HG03097 (cell line): ENCODE results near the gene SEMA4G.

Experiments used
- ATAC-seq: cut with Tn5 transposase; IDR thresholded peaks from one replicate; pipeline ENCODE4 v1.9.1; 2021; ENCODE audit not compliant: unreplicated experiment, low FRiP score

The SEMA4G gene

GRCh38 chr10:100969187-100970075 lies at the start of gene SEMA4G:
SEMA4G (plus strand) TSS chr10:100969504; CDS start chr10:100972913, 3,409 bp downstream.
- ATAC-seq: no peak

GRCh38 chr10:100923580-100923979 lies 45.7 kb upstream of the SEMA4G start:
- no peak for ATAC-seq

GRCh38 chr10:100927266-100927665 lies 42.0 kb upstream of the SEMA4G start:
- no peak for ATAC-seq

GRCh38 chr10:100928039-100928438 lies 41.3 kb upstream of the SEMA4G start:
- ATAC-seq: no peak

GRCh38 chr10:100930368-100930767 lies 38.9 kb upstream of the SEMA4G start:
- ATAC-seq: no peak

- ATAC-seq: no peak
These were observed 35.1 kb upstream of the SEMA4G start for GRCh38 chr10:100934084-100934659.

- no peak for ATAC-seq
These were observed 29.4 kb upstream of the SEMA4G start for GRCh38 chr10:100939763-100940344.

GRCh38 chr10:100942229-100942628 lies 27.1 kb upstream of the SEMA4G start:
- no peak for ATAC-seq

- no peak for ATAC-seq
These were observed 25.8 kb upstream of the SEMA4G start for GRCh38 chr10:100943508-100943907.

- ATAC-seq: no peak
These were observed 23.6 kb upstream of the SEMA4G start for GRCh38 chr10:100945754-100946153.

- no peak for ATAC-seq
These were observed 20.4 kb upstream of the SEMA4G start for GRCh38 chr10:100948916-100949315.

GRCh38 chr10:100960251-100960650 lies 9.1 kb upstream of the SEMA4G start:
- ATAC-seq: no peak

- no peak for ATAC-seq
These were observed 6.8 kb upstream of the SEMA4G start for GRCh38 chr10:100962351-100963080.

GRCh38 chr10:100963826-100964225 lies 5.5 kb upstream of the SEMA4G start:
- no peak for ATAC-seq

GRCh38 chr10:100965820-100966219 lies 3.5 kb upstream of the SEMA4G start:
- ATAC-seq: no peak

- no peak for ATAC-seq
These were observed 2.4 kb upstream of the SEMA4G start for GRCh38 chr10:100966887-100967286.

GRCh38 chr10:100967332-100967731 lies 2.0 kb upstream of the SEMA4G start:
- ATAC-seq: no peak

GRCh38 chr10:100968062-100968736 lies 1.1 kb upstream of the SEMA4G start:
- ATAC-seq: no peak

GRCh38 chr10:100968863-100969186 lies 479 bp upstream of the SEMA4G start:
- ATAC-seq: no peak

- ATAC-seq: no peak
These were observed 991 bp downstream of the SEMA4G start for GRCh38 chr10:100970076-100970913.
